GM12801 (cell line): Measurements from ENCODE around the gene APC.

Source experiments
- TF ChIP-seq, protein P1 (sequence below): IDR thresholded peaks from one replicate; pipeline ENCODE4 v1.5.1; 2011; ENCODE audit warnings: control low read depth; ENCODE audit not compliant: insufficient read length; ENCODE audit errors: extremely low read depth

Gene APC

DNA sequence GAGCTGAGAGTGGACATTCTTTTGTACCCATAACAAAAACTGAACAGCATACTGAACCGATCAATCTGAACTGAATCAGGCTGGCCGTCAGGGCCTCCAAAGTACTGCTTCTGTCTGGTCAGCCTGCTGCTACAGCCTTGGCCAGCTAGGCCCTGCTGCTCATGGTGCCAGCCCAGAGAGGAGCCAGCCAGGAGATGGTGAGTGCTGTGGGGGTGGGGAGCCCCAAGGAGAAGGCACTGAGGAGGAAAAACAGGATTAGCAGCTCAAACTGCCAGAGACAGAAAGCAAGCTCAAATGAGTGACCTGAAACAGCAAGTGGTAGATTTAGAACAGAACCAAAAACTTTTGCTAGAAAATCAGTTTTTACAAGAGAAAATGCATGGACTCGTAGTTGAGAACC is 147.3 kb downstream of the APC start:
- TF ChIP-seq, protein P1, sequence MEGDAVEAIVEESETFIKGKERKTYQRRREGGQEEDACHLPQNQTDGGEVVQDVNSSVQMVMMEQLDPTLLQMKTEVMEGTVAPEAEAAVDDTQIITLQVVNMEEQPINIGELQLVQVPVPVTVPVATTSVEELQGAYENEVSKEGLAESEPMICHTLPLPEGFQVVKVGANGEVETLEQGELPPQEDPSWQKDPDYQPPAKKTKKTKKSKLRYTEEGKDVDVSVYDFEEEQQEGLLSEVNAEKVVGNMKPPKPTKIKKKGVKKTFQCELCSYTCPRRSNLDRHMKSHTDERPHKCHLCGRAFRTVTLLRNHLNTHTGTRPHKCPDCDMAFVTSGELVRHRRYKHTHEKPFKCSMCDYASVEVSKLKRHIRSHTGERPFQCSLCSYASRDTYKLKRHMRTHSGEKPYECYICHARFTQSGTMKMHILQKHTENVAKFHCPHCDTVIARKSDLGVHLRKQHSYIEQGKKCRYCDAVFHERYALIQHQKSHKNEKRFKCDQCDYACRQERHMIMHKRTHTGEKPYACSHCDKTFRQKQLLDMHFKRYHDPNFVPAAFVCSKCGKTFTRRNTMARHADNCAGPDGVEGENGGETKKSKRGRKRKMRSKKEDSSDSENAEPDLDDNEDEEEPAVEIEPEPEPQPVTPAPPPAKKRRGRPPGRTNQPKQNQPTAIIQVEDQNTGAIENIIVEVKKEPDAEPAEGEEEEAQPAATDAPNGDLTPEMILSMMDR: no peak

DNA sequence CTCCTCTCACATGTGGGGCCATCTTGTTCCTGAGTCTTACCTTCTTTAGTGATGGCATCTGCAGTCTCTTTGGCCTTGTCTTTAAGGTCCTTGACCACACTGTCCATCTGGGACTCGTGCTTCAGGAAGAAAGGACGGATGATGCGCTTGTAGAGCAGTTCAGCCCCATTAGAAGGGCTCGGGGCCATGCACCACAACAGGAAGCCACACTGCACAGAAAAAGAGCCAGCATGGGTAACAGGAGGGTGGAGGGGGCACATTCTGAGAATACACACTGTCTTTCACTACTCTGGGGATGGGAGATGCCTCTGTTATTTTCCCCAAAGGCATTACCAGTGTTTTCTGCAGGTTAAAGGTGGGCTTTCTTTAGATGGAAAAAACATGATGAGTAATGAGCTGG is 149.3 kb downstream of the APC start:
- TF ChIP-seq, protein P1: no peak

DNA sequence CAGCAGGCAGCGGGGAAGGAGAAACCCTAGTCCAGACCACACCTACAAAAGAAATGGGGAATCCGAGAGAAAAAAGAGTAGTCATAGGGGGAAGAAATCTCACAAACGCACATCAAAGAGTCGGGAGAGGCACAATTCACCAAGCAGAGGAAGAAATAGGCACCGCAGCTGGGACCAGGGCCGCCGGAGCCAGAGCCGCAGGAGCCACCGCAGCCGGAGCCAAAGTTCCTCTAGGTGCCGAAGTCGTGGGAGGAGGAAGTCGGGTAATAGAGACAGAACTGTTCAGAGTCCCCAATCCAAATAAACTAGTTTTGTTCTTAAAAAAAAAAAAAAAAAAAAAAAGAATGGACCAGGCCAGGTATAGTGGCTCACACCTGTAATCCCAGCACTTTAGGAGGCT is 155.1 kb downstream of the APC start:
- TF ChIP-seq, protein P1: no peak

DNA sequence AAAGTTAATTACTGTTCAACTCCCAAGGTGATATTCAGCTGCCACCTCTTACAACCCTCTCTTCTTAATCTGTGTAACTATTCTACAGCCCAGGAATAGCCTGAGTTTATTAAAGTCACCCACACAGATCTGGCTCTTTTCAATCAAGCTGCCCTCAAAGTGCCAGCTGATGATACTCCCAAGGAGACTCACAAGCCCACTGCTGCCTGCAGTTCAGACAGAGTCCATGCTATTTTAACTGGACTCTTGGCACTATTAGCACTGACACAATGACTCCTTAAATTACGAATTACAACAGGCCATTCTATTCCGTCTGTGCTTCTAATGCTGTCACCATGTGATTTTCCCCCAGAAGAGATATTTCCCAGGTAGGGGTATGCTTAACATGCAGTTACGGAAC is 158.0 kb downstream of the APC start:
- TF ChIP-seq, protein P1: no peak
